Prostate gland (tissue), 2 donors: ENCODE results near the gene GNG4.

Experiments
- POLR2A ChIP-seq: fragments of 450-650 bp; IDR thresholded peaks from one replicate; pipeline ENCODE4 v1.6.1; 2016; ENCODE audit warnings: antibody characterized with exemption, mild to moderate bottlenecking
- POLR2AphosphoS5 ChIP-seq: sonication (generic); formaldehyde crosslinking; IDR thresholded peaks from one replicate; pipeline ENCODE4 v1.6.1; 2017; ENCODE audit warnings: antibody characterized with exemption
- TF ChIP-seq, protein P1 (sequence below), 4 experiments: fragments of 200-600 bp in 2 of 4; fragments of 450-650 bp in 2 of 4; sonication (generic) in 2 of 4; IDR thresholded peaks; 1 replicate in 3 of 4; 2 replicates in 1 of 4; pipeline ENCODE4 v1.5.1; 2016 to 2019; ENCODE audit warnings: antibody characterized with exemption in 4 of 4, mild to moderate bottlenecking in 2 of 4, moderate library complexity in 2 of 4

DNA sequence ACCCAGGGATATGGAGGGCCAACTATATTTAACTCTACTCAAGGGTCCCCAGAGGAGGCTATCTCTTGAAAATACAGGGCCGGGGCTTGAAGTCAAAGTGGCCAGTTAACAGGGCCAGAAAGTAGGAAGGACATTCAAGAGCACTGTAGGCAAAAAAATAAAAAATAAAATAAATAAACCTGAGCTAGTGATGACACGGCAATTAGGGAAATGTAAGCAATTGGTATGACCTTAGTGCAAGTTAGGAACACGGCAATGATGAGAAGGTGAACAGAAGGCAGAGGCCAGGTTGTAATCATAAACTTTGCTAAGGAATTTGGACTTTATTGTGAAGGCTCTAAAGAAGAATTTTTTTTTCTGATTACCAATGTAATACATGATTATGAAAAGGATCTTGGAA is 142.0 kb downstream of the GNG4 start:
- TF ChIP-seq POLR2A (no peak), POLR2AphosphoS5 (no peak)
- TF ChIP-seq, protein P1, sequence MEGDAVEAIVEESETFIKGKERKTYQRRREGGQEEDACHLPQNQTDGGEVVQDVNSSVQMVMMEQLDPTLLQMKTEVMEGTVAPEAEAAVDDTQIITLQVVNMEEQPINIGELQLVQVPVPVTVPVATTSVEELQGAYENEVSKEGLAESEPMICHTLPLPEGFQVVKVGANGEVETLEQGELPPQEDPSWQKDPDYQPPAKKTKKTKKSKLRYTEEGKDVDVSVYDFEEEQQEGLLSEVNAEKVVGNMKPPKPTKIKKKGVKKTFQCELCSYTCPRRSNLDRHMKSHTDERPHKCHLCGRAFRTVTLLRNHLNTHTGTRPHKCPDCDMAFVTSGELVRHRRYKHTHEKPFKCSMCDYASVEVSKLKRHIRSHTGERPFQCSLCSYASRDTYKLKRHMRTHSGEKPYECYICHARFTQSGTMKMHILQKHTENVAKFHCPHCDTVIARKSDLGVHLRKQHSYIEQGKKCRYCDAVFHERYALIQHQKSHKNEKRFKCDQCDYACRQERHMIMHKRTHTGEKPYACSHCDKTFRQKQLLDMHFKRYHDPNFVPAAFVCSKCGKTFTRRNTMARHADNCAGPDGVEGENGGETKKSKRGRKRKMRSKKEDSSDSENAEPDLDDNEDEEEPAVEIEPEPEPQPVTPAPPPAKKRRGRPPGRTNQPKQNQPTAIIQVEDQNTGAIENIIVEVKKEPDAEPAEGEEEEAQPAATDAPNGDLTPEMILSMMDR (IDR thresholded peaks at IDR 0.05) = no peak
